Hepatocyte (in vitro differentiated cells): Measurements from ENCODE around the gene PRKD3. TPM values are rescaled to one million over a fixed set of nuclear protein-coding genes. Genes with fewer than 3 reads are reported as not detected.

Source experiments
- DNase-seq: peaks from one replicate; pipeline ENCODE4 v3.0.0-alpha.2; 2016; ENCODE audit warnings: low spot score
- H2AFZ ChIP-seq: fragments of 200-600 bp; sonication (generic); 2 replicates; pipeline ENCODE4 v1.6.0; 2016; ENCODE audit warnings: antibody characterized with exemption, mild to moderate bottlenecking
- H3K27ac ChIP-seq: fragments of 200-600 bp; sonication (generic); 2 replicates; pipeline ENCODE4 v1.5.1; 2016; ENCODE audit warnings: mild to moderate bottlenecking
- H3K27me3 ChIP-seq: fragments of 200-600 bp; sonication (generic); 2 replicates; pipeline ENCODE4 v1.6.1; 2016
- H3K36me3 ChIP-seq: fragments of 200-600 bp; sonication (generic); replicated peaks from 2 replicates; pipeline ENCODE4 v1.5.1; 2016; ENCODE audit warnings: low read depth; ENCODE audit not compliant: insufficient read depth
- H3K4me1 ChIP-seq: fragments of 200-600 bp; sonication (generic); 2 replicates; pipeline ENCODE4 v1.5.1; 2016; ENCODE audit warnings: mild to moderate bottlenecking, moderate library complexity; ENCODE audit not compliant: insufficient read depth
- H3K4me2 ChIP-seq: fragments of 200-600 bp; sonication (generic); 2 replicates; pipeline ENCODE4 v1.6.0; 2016
- H3K4me3 ChIP-seq: fragments of 200-600 bp; sonication (generic); 2 replicates; pipeline ENCODE4 v1.5.1; 2016; ENCODE audit warnings: mild to moderate bottlenecking
- H3K79me2 ChIP-seq: fragments of 200-600 bp; sonication (generic); 2 replicates; pipeline ENCODE4 v1.6.0; 2017; ENCODE audit warnings: mild to moderate bottlenecking
- H3K9me2 ChIP-seq: fragments of 200-600 bp; sonication (generic); replicated peaks from 2 replicates; pipeline ENCODE4 v1.6.0; 2017; ENCODE audit warnings: mild to moderate bottlenecking; ENCODE audit not compliant: insufficient read depth
- H3K9me3 ChIP-seq: fragments of 200-600 bp; sonication (generic); 2 replicates; pipeline ENCODE4 v1.5.1; 2016; ENCODE audit warnings: low read depth, mild to moderate bottlenecking
- H4K20me1 ChIP-seq: fragments of 200-600 bp; sonication (generic); 2 replicates; pipeline ENCODE4 v1.6.0; 2016; ENCODE audit warnings: mild to moderate bottlenecking; ENCODE audit not compliant: insufficient read depth, poor library complexity, severe bottlenecking
- EZH2 ChIP-seq: fragments of 200-600 bp; sonication (generic); IDR thresholded peaks from 2 replicates; pipeline ENCODE4 v1.6.1; 2016; ENCODE audit warnings: antibody characterized with exemption, mild to moderate bottlenecking, borderline replicate concordance
- EZH2phosphoT487 ChIP-seq: fragments of 200-600 bp; sonication (generic); IDR thresholded peaks from one replicate; pipeline ENCODE4 v1.6.1; 2018; ENCODE audit warnings: antibody characterized with exemption, mild to moderate bottlenecking, low read depth, moderate library complexity; ENCODE audit not compliant: unreplicated experiment, severe bottlenecking
- WGBS: methylation state at CpG from one replicate; pipeline ENCODE4 v1.1.6; 2016; ENCODE audit warnings: low lambda C conversion rate; ENCODE audit errors: missing lambda C conversion rate; 5-methylcytosine and 5-hydroxymethylcytosine counted together
- polyA plus RNA-seq: library from polyadenylated mRNA; unstranded; fragments of >200 nt; fragmentation: Nextera tagmentation; extraction: Ambion mirVana; gene quantifications from 2 replicates; pipeline ENCODE4 v1.2.1, GENCODE V29; 2016
- total RNA-seq: library from RNA; depleted of rRNA; stranded (reverse); fragments of >200 nt; gene quantifications from 2 replicates; pipeline ENCODE4 v1.2.3, GENCODE V29; 2014
- TF ChIP-seq, protein P1 (sequence below): fragments of 200-600 bp; sonication (generic); IDR thresholded peaks from 2 replicates; pipeline ENCODE4 v1.5.1; 2016; ENCODE audit warnings: antibody characterized with exemption, mild to moderate bottlenecking; ENCODE audit not compliant: poor library complexity

Gene PRKD3
- total and polyA plus RNA-seq, 2 experiments from 2014 or later, result 17.3 to 35.9 TPM

DNA sequence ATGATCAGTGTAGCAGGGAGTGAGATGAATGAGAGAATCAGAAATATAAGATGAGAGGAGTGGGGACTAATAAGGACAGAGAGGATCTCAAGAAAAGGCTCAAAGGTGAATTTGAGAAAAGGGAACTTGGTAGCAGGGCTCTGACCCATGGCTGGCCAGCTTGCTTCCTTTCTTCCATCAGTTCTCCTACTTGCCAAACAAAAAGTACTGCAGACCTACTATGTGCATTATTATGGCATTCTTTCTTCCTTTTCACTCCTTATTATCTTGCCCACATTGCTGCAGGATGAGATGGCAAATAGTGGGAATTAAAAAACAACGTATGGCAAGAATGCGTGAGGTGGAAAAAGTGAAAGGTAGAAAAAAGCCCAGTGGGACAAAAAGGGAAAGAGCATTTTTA, 33.0 kb downstream of the PRKD3 start:
- peaks cover 47% of the 10 kb centered on the region for H3K79me2 ChIP-seq
- no peaks in the 10 kb centered on the region for H3K9me3 ChIP-seq
- no peak overlapping the region for H2AFZ ChIP-seq
- H3K36me3 ChIP-seq, result no peaks in the 10 kb centered on the region
- no peaks in the 10 kb centered on the region for H3K4me1 ChIP-seq
- H3K4me3 ChIP-seq, result no peak overlapping the region
- WGBS, result 99% methylated on average over 2 of the region's 2 CpGs
- no peaks in the 10 kb centered on the region for H3K9me2 ChIP-seq
- no peak for TF ChIP-seq EZH2
- TF ChIP-seq, protein P1, sequence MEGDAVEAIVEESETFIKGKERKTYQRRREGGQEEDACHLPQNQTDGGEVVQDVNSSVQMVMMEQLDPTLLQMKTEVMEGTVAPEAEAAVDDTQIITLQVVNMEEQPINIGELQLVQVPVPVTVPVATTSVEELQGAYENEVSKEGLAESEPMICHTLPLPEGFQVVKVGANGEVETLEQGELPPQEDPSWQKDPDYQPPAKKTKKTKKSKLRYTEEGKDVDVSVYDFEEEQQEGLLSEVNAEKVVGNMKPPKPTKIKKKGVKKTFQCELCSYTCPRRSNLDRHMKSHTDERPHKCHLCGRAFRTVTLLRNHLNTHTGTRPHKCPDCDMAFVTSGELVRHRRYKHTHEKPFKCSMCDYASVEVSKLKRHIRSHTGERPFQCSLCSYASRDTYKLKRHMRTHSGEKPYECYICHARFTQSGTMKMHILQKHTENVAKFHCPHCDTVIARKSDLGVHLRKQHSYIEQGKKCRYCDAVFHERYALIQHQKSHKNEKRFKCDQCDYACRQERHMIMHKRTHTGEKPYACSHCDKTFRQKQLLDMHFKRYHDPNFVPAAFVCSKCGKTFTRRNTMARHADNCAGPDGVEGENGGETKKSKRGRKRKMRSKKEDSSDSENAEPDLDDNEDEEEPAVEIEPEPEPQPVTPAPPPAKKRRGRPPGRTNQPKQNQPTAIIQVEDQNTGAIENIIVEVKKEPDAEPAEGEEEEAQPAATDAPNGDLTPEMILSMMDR, result no peak
- no peak for TF ChIP-seq EZH2phosphoT487
- no peak for DNase-seq
- H3K27ac ChIP-seq, result no peak overlapping the region
- H3K27me3 ChIP-seq, result no peaks in the 10 kb centered on the region
- no peak overlapping the region for H3K4me2 ChIP-seq
- peaks cover 6% of the 10 kb centered on the region for H4K20me1 ChIP-seq

DNA sequence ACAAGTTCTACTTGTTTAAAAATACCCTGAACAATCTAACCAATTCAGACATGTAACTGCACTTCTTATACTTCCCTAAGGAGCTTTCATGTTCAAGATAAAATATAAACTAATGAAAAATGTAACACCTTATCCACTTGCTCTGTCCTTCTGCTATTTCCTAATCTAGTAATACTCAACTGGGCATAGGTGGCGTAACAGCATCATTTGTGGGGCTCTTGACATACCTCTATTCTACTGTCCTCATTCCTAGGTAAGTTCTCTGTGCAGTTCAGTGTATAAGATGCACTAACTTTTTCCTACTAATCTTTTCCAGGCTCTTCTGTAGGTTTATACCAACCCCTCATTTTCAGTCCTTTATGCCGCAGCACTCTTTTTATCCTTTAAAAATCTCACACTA, 36.7 kb downstream of the PRKD3 start:
- TF ChIP-seq EZH2, result no peak
- TF ChIP-seq, protein P1, result peak; percentile 17
- TF ChIP-seq EZH2phosphoT487, result no peak
- H2AFZ ChIP-seq, result no peak overlapping the region
- no peak overlapping the region for H3K27ac ChIP-seq
- DNase-seq, result peak; percentile 10
- peaks cover under 1% of the 10 kb centered on the region for H3K4me1 ChIP-seq
- H3K4me2 ChIP-seq, result no peak overlapping the region
- 97% methylated on average over 2 of the region's 2 CpGs for WGBS
- H3K9me2 ChIP-seq, result no peaks in the 10 kb centered on the region
- H3K27me3 ChIP-seq, result no peaks in the 10 kb centered on the region
- H3K9me3 ChIP-seq, result no peaks in the 10 kb centered on the region
- H3K36me3 ChIP-seq, result no peaks in the 10 kb centered on the region
- H3K4me3 ChIP-seq, result no peak overlapping the region
- H3K79me2 ChIP-seq, result peaks cover 10% of the 10 kb centered on the region
- H4K20me1 ChIP-seq, result no peaks in the 10 kb centered on the region

DNA sequence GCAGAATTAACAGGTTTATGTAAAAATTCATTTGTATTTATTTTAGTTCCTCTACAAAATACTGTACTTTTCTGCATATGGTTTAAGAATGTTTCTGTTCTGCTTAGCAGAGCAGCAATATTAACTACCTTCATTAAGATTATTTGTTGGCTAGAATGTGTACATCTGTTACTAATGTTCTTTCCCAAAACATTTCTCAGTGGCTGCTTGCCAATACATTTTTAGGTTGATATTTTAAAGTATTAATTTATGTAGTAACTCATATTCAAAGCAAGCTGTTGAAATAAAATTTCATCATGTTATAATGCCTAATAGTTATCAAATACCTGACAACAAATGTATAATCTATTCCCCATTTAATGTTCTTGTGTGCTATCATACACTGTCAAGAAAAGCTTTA, 40.3 kb downstream of the PRKD3 start:
- Histone ChIP-seq H2AFZ (no peak overlapping the region), H4K20me1 (no peaks in the 10 kb centered on the region), H3K4me2 (no peak overlapping the region)

More for the DNA sequence above, 40.3 kb downstream of the PRKD3 start:
- Histone ChIP-seq H3K4me1 (peaks cover 4% of the 10 kb centered on the region), H3K9me2 (no peaks in the 10 kb centered on the region), H3K4me3 (no peak overlapping the region), H3K9me3 (no peaks in the 10 kb centered on the region), H3K36me3 (no peaks in the 10 kb centered on the region), H3K79me2 (no peaks in the 10 kb centered on the region), H3K27me3 (no peaks in the 10 kb centered on the region), H3K27ac (no peak overlapping the region)
- no peak for DNase-seq
- TF ChIP-seq, protein P1, result no peak
- no peak for TF ChIP-seq EZH2phosphoT487
- TF ChIP-seq EZH2, result no peak
